ENCODE measurements around the gene TMEM82. TPM values are rescaled to one million over a fixed set of nuclear protein-coding genes. Genes with fewer than 3 reads are reported as not detected.

TMEM82 gene
- polyA plus RNA-seq, 1 of the 3 experiments (the other 2 are of a cell fraction) = not detected

- no peak for DNase-seq
- Histone ChIP-seq H3K4me3 (ENCODE audit: low read depth in 2 of 2, low read length in 1 of 2) (no peak overlapping the region), H3K27ac (ENCODE audit: low read depth in 2 of 2, low read length in 1 of 2) (no peak overlapping the region), H3K4me2 (no peak overlapping the region), H3K36me3 (replicated peaks in 1 of 2; ENCODE audit: control insufficient read depth in 1 of 2, insufficient read depth in 2 of 2, low read length in 1 of 2) (peaks cover 0 to 74% of the 10 kb centered on the region in 2 experiments), H4K20me1 (ENCODE audit: insufficient read depth) (no peaks in the 10 kb centered on the region), H3K9ac (no peak overlapping the region), H3K9me3 (no peaks in the 10 kb centered on the region), H3K27me3 (ENCODE audit: insufficient read depth) (no peaks in the 10 kb centered on the region), H3K4me1 (ENCODE audit: control insufficient read depth in 1 of 2, insufficient read depth in 2 of 2, low read depth in 1 of 2, low read length in 1 of 2) (no peaks in the 10 kb centered on the region), H3F3A (replicated peaks; ENCODE audit: insufficient read depth) (no peaks in the 10 kb centered on the region), H3K79me2 (ENCODE audit: insufficient read depth) (no peaks in the 10 kb centered on the region), H2AFZ (ENCODE audit: low read depth) (no peak overlapping the region), H3K9me2 (no peaks in the 10 kb centered on the region)
- ChIA-PET POLR2A (no interaction called here), CTCF (no interaction called here)
- TF ChIP-seq RCOR1 (IDR thresholded peaks at IDR 0.05; ENCODE audit: low read length) (no peak), SMC3 (IDR thresholded peaks at IDR 0.05; ENCODE audit: low read depth, low read length) (no peak), RXRA (IDR thresholded peaks at IDR 0.05; ENCODE audit: borderline replicate concordance, low read depth) (no peak), FOXJ3 (CRISPR knock-in tag; IDR thresholded peaks at IDR 0.05) (no peak), TAF1 (IDR thresholded peaks at IDR 0.05; ENCODE audit: borderline replicate concordance, low read depth, low read length) (no peak), FOXM1 (IDR thresholded peaks at IDR 0.05; ENCODE audit: low read depth) (no peak), YY1 (IDR thresholded peaks at IDR 0.05; ENCODE audit: low read depth) (no peak), MXI1 (IDR thresholded peaks at IDR 0.05; ENCODE audit: low read depth, low read length) (no peak), EP300 (IDR thresholded peaks at IDR 0.05; ENCODE audit: borderline replicate concordance in 1 of 2, low read depth in 1 of 2, low read length in 1 of 2) (no peak), NFIC (IDR thresholded peaks at IDR 0.05; ENCODE audit: borderline replicate concordance) (no peak), MEF2A (IDR thresholded peaks at IDR 0.05; ENCODE audit: borderline replicate concordance, low read depth) (no peak), EZH2phosphoT487 (IDR thresholded peaks at IDR 0.05; ENCODE audit: borderline replicate concordance, low read depth) (no peak), RFX5 (IDR thresholded peaks at IDR 0.05; ENCODE audit: low read length) (no peak), JUND (IDR thresholded peaks at IDR 0.05) (no peak), SIN3A (IDR thresholded peaks at IDR 0.05; ENCODE audit: borderline replicate concordance, low read depth, low read length) (no peak), GATA2 (CRISPR knock-in tag; IDR thresholded peaks at IDR 0.05) (no peak), RAD21 (IDR thresholded peaks at IDR 0.05; ENCODE audit: low read length) (no peak)
- TF ChIP-seq, protein P1, sequence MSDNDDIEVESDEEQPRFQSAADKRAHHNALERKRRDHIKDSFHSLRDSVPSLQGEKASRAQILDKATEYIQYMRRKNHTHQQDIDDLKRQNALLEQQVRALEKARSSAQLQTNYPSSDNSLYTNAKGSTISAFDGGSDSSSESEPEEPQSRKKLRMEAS (IDR thresholded peaks at IDR 0.05; ENCODE audit: low read depth) = no peak
- TF ChIP-seq, protein P2, sequence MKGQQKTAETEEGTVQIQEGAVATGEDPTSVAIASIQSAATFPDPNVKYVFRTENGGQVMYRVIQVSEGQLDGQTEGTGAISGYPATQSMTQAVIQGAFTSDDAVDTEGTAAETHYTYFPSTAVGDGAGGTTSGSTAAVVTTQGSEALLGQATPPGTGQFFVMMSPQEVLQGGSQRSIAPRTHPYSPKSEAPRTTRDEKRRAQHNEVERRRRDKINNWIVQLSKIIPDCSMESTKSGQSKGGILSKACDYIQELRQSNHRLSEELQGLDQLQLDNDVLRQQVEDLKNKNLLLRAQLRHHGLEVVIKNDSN (IDR thresholded peaks at IDR 0.05; ENCODE audit: borderline replicate concordance, low read depth) = no peak
- 100% methylated on average over 4 of the region's 26 CpGs for WGBS (ENCODE audit: low lambda C conversion rate)
Observed at GRCh38 chr1:15724949-15725880, 17.1 kb upstream of the TMEM82 start.

Data from SK-N-SH (cell line).